OCI-LY7 (cell line): ENCODE results near the gene RREB1.

ENCODE experiments used
- CTCF ChIP-seq: fragments of 200-600 bp; sonication (generic); conservative IDR thresholded peaks from 2 replicates; pipeline ENCODE4 v1.5.1; 2014; ENCODE audit warnings: mild to moderate bottlenecking, antibody characterized with exemption, low read length, moderate library complexity, mixed read lengths
- EZH2phosphoT487 ChIP-seq: fragments of 200-600 bp; sonication (generic); IDR thresholded peaks from 2 replicates; pipeline ENCODE4 v1.6.1; 2018; ENCODE audit warnings: low read depth, borderline replicate concordance, mild to moderate bottlenecking, mixed run types, antibody characterized with exemption, low read length, moderate library complexity, mixed read lengths

- TF ChIP-seq CTCF (no peak), EZH2phosphoT487 (no peak)
These were observed 55.9 kb downstream of the RREB1 start for GRCh38 chr6:7163661-7164071.
